Osteoblast (primary cell): Measurements from ENCODE around the gene CSMD2. TPM values are rescaled to one million over a fixed set of nuclear protein-coding genes. Genes with fewer than 3 reads are reported as not detected.
"Not testable (repeated sequence)": the region's sequence is repeated elsewhere in the genome, so short reads cannot be mapped to it uniquely, and the experiment has no call there.

Experiments
- DNase-seq: peaks from one replicate; pipeline ENCODE4 v3.0.0; 2011; ENCODE audit warnings: low spot score, mixed read lengths; ENCODE audit not compliant: insufficient read length; ENCODE audit errors: missing footprints
- H2AFZ ChIP-seq: 2 replicates; pipeline ENCODE4 v1.6.0; 2011; ENCODE audit warnings: mild to moderate bottlenecking, low read length
- H3K27ac ChIP-seq: 2 replicates; pipeline ENCODE4 v1.5.1; 2011; ENCODE audit warnings: mild to moderate bottlenecking, low read depth, low read length, moderate library complexity
- H3K27me3 ChIP-seq: 2 replicates; pipeline ENCODE4 v1.6.0; 2012; ENCODE audit warnings: mild to moderate bottlenecking, control low read depth, inconsistent platforms, low read length, moderate library complexity; ENCODE audit not compliant: insufficient read depth
- H3K36me3 ChIP-seq: 2 replicates; pipeline ENCODE4 v1.5.1; 2011; ENCODE audit warnings: mild to moderate bottlenecking, low read length, control low read depth, moderate library complexity; ENCODE audit not compliant: insufficient read depth
- H3K4me1 ChIP-seq: 2 replicates; pipeline ENCODE4 v1.5.1; 2011; ENCODE audit warnings: mild to moderate bottlenecking, low read length, control low read depth, moderate library complexity; ENCODE audit not compliant: insufficient read depth
- H3K4me2 ChIP-seq: 2 replicates; pipeline ENCODE4 v1.6.0; 2011; ENCODE audit warnings: mild to moderate bottlenecking, low read length; ENCODE audit not compliant: insufficient read depth
- H3K4me3 ChIP-seq: fragments of 200-600 bp; sonication (generic); 3 replicates; pipeline ENCODE4 v1.5.1; 2012; ENCODE audit warnings: mild to moderate bottlenecking, low read length, inconsistent platforms; ENCODE audit not compliant: insufficient read depth
- H3K79me2 ChIP-seq: 2 replicates; pipeline ENCODE4 v1.6.0; 2012; ENCODE audit warnings: mild to moderate bottlenecking, low read length, control low read depth, inconsistent platforms; ENCODE audit not compliant: insufficient read depth
- H3K9me3 ChIP-seq: 2 replicates; pipeline ENCODE4 v1.5.1; 2011; ENCODE audit warnings: low read depth, low read length, control low read depth
- H4K20me1 ChIP-seq: 2 replicates; pipeline ENCODE4 v1.6.0; 2012; ENCODE audit warnings: mild to moderate bottlenecking, low read length, control low read depth; ENCODE audit not compliant: insufficient read depth
- CTCF ChIP-seq: IDR thresholded peaks from 2 replicates; pipeline ENCODE4 v1.5.1; 2011; ENCODE audit warnings: mild to moderate bottlenecking, low read depth, low read length, moderate library complexity; ENCODE audit errors: extremely low read depth
- total RNA-seq: library from RNA; depleted of rRNA; stranded (reverse); fragments of >200 nt; gene quantifications from 2 replicates; pipeline ENCODE4 v1.2.3, GENCODE V29; 2012

The CSMD2 gene
- total RNA-seq, 1 donor = 0.36 TPM

GRCh38 chr1:34186741-34187494 is 21.9 kb upstream of the CSMD2 start:
- no peak overlapping the region for H3K4me3 ChIP-seq
- TF ChIP-seq CTCF = no peak
- no peaks in the 10 kb centered on the region for H3K36me3 ChIP-seq
- H2AFZ ChIP-seq = no peak overlapping the region
- H3K4me2 ChIP-seq = no peak overlapping the region
- no peak overlapping the region for H3K27ac ChIP-seq
- H3K4me1 ChIP-seq = no peaks in the 10 kb centered on the region
- no peaks in the 10 kb centered on the region for H4K20me1 ChIP-seq
- H3K27me3 ChIP-seq = no peaks in the 10 kb centered on the region
- no peaks in the 10 kb centered on the region for H3K79me2 ChIP-seq
- no peak for DNase-seq
- H3K9me3 ChIP-seq = no peaks in the 10 kb centered on the region

- not testable (repeated sequence) for H3K4me3 ChIP-seq, H3K4me1 ChIP-seq, H3K79me2 ChIP-seq, H3K9me3 ChIP-seq, H3K4me2 ChIP-seq, H3K27me3 ChIP-seq, H3K27ac ChIP-seq, DNase-seq, H3K36me3 ChIP-seq, H4K20me1 ChIP-seq, H2AFZ ChIP-seq
Observed at GRCh38 chr1:34183381-34183780, 18.4 kb upstream of the CSMD2 start.

GRCh38 chr1:34178072-34178471 is 13.0 kb upstream of the CSMD2 start:
- DNase-seq = no peak
- Histone ChIP-seq H4K20me1 (no peaks in the 10 kb centered on the region), H3K4me3 (no peak overlapping the region), H3K4me1 (no peaks in the 10 kb centered on the region), H3K4me2 (no peak overlapping the region), H3K27me3 (no peaks in the 10 kb centered on the region), H3K9me3 (no peaks in the 10 kb centered on the region), H3K79me2 (no peaks in the 10 kb centered on the region), H3K36me3 (no peaks in the 10 kb centered on the region), H3K27ac (no peak overlapping the region), H2AFZ (no peak overlapping the region)
- no peak for TF ChIP-seq CTCF

GRCh38 chr1:34176830-34177603 is 12.0 kb upstream of the CSMD2 start, which contains the start of gene C1orf94:
Gene C1orf94, plus strand, starts transcription at chr1:34176907. Its CDS starts 883 bp downstream, at chr1:34177790.
- Histone ChIP-seq H3K79me2 (no peaks in the 10 kb centered on the region), H3K4me2 (no peak within 1 kb of the TSS), H4K20me1 (no peaks in the 10 kb centered on the region), H3K27ac (no peak within 1 kb of the TSS), H3K9me3 (no peaks in the 10 kb centered on the region), H2AFZ (no peak within 1 kb of the TSS), H3K27me3 (no peaks in the 10 kb centered on the region), H3K36me3 (no peaks in the 10 kb centered on the region), H3K4me1 (no peaks in the 10 kb centered on the region), H3K4me3 (no peak within 1 kb of the TSS)
- DNase-seq = no peak
- TF ChIP-seq CTCF = no peak
